ENCODE measurements around the gene YES1. TPM values are rescaled to one million over a fixed set of nuclear protein-coding genes. Genes with fewer than 3 reads are reported as not detected.

YES1 gene
- total and polyA plus RNA-seq, 4 donors = 12.5 to 57.6 (median 21.9) TPM

GRCh38 chr18:692824-693223, 119.2 kb downstream of the YES1 start:
- Histone ChIP-seq H3K4me1 (ENCODE audit: control insufficient read depth in 4 of 4, insufficient read depth in 4 of 4, low read length in 3 of 4) (no peaks in the 10 kb centered on the region), H3K27ac (ENCODE audit: low read depth in 1 of 2, low read length in 2 of 2) (no peak overlapping the region), H3K4me3 (ENCODE audit: low read depth in 1 of 3, low read length in 3 of 3) (no peak overlapping the region), H3K9me3 (ENCODE audit: control insufficient read depth in 4 of 4, low read length in 3 of 4) (no peaks in the 10 kb centered on the region), H3K36me3 (ENCODE audit: control insufficient read depth in 4 of 4, insufficient read depth in 3 of 4, low read depth in 1 of 4, low read length in 3 of 4) (peaks cover 8 to 42% (median 29%) of the 10 kb centered on the region in 4 donors), H3K27me3 (ENCODE audit: control insufficient read depth in 4 of 4, insufficient read depth in 4 of 4, low read length in 3 of 4) (no peaks in the 10 kb centered on the region), H3K9ac (ENCODE audit: low read depth in 1 of 2, low read length in 2 of 2) (no peak overlapping the region)
- DNase-seq (ENCODE audit: low spot score) = no peak
- TF ChIP-seq JUND (IDR thresholded peaks at IDR 0.05) (no peak), NR2F2 (IDR thresholded peaks at IDR 0.05) (no peak), FOXA1 (IDR thresholded peaks at IDR 0.05) (no peak), SP1 (IDR thresholded peaks at IDR 0.05) (no peak), EGR1 (IDR thresholded peaks at IDR 0.05; ENCODE audit: low read depth in 2 of 2) (no peak), RXRA (IDR thresholded peaks at IDR 0.05) (no peak), CTCF (IDR thresholded peaks at IDR 0.05; ENCODE audit: low read depth, low read length, missing input control) (no peak), HNF4G (IDR thresholded peaks at IDR 0.05) (no peak), GABPA (IDR thresholded peaks at IDR 0.05 in 1 of 2, conservative IDR thresholded peaks at IDR 0.05 in 1 of 2) (no peak), FOXA2 (IDR thresholded peaks at IDR 0.05) (no peak), MAX (IDR thresholded peaks at IDR 0.05) (no peak)
- TF ChIP-seq, protein P1, sequence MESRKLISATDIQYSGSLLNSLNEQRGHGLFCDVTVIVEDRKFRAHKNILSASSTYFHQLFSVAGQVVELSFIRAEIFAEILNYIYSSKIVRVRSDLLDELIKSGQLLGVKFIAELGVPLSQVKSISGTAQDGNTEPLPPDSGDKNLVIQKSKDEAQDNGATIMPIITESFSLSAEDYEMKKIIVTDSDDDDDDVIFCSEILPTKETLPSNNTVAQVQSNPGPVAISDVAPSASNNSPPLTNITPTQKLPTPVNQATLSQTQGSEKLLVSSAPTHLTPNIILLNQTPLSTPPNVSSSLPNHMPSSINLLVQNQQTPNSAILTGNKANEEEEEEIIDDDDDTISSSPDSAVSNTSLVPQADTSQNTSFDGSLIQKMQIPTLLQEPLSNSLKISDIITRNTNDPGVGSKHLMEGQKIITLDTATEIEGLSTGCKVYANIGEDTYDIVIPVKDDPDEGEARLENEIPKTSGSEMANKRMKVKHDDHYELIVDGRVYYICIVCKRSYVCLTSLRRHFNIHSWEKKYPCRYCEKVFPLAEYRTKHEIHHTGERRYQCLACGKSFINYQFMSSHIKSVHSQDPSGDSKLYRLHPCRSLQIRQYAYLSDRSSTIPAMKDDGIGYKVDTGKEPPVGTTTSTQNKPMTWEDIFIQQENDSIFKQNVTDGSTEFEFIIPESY (IDR thresholded peaks at IDR 0.05) = no peak
- WGBS = 90% methylated on average over 6 of the region's 6 CpGs

- H3K9ac ChIP-seq (ENCODE audit: low read depth in 1 of 2, low read length in 2 of 2) = no peak overlapping the region
- no peak for DNase-seq (ENCODE audit: low spot score)
- no peak for TF ChIP-seq HNF4A (conservative IDR thresholded peaks at IDR 0.05)
- no peaks in the 10 kb centered on the region for H3K27me3 ChIP-seq (ENCODE audit: control insufficient read depth in 4 of 4, insufficient read depth in 4 of 4, low read length in 3 of 4)
- H3K27ac ChIP-seq (ENCODE audit: low read depth in 1 of 2, low read length in 2 of 2) = no peak overlapping the region
- H3K36me3 ChIP-seq (ENCODE audit: control insufficient read depth in 4 of 4, insufficient read depth in 3 of 4, low read depth in 1 of 4, low read length in 3 of 4) = peaks cover 13 to 52% (median 30%) of the 10 kb centered on the region in 4 donors
- H3K4me1 ChIP-seq (ENCODE audit: control insufficient read depth in 4 of 4, insufficient read depth in 4 of 4, low read length in 3 of 4) = peaks cover 3 to 6% (median 4%) of the 10 kb centered on the region in 4 donors
- H3K9me3 ChIP-seq (ENCODE audit: control insufficient read depth in 4 of 4, low read length in 3 of 4) = no peaks in the 10 kb centered on the region
- no peak overlapping the region for H3K4me3 ChIP-seq (ENCODE audit: low read depth in 1 of 3, low read length in 3 of 3)
- WGBS = 82% methylated on average over 5 of the region's 5 CpGs
Measured at GRCh38 chr18:688323-688722, 123.7 kb downstream of the YES1 start.

- peaks cover 10 to 46% (median 28%) of the 10 kb centered on the region in 4 donors for H3K36me3 ChIP-seq (ENCODE audit: control insufficient read depth in 4 of 4, insufficient read depth in 3 of 4, low read depth in 1 of 4, low read length in 3 of 4)
- no peak overlapping the region for H3K27ac ChIP-seq (ENCODE audit: low read depth in 1 of 2, low read length in 2 of 2)
- H3K4me1 ChIP-seq (ENCODE audit: control insufficient read depth in 4 of 4, insufficient read depth in 4 of 4, low read length in 3 of 4) = peaks cover 7 to 10% (median 8%) of the 10 kb centered on the region in 4 donors
- H3K9me3 ChIP-seq (ENCODE audit: control insufficient read depth in 4 of 4, low read length in 3 of 4) = no peaks in the 10 kb centered on the region
- H3K9ac ChIP-seq (ENCODE audit: low read depth in 1 of 2, low read length in 2 of 2) = no peak overlapping the region
- no peak for DNase-seq (ENCODE audit: low spot score)
- TF ChIP-seq MAX (IDR thresholded peaks at IDR 0.05) (no peak), YY1 (IDR thresholded peaks at IDR 0.05) (no peak), FOXA2 (IDR thresholded peaks at IDR 0.05) (no peak), CTCF (IDR thresholded peaks at IDR 0.05; ENCODE audit: low read depth, low read length, missing input control) (no peak), GABPA (IDR thresholded peaks at IDR 0.05 in 1 of 2, conservative IDR thresholded peaks at IDR 0.05 in 1 of 2) (no peak)
- 93% methylated on average over 11 of the region's 11 CpGs for WGBS
- no peaks in the 10 kb centered on the region for H3K27me3 ChIP-seq (ENCODE audit: control insufficient read depth in 4 of 4, insufficient read depth in 4 of 4, low read length in 3 of 4)
- H3K4me3 ChIP-seq (ENCODE audit: low read depth in 1 of 3, low read length in 3 of 3) = no peak overlapping the region
Measured at GRCh38 chr18:686339-687111, 125.5 kb downstream of the YES1 start.

Measured in liver (tissue), 9 donors.